Measurements from ENCODE around the gene EMC1. TPM values are rescaled to one million over a fixed set of nuclear protein-coding genes. Genes with fewer than 3 reads are reported as not detected.

The EMC1 gene
- total RNA-seq, 2 experiments from 2014 or later: 41.3 to 50.1 TPM

- DNase-seq (ENCODE audit: low spot score): no peak
- intact Hi-C loops (cut with micrococcal nuclease; ENCODE audit: unreplicated experiment): no loop called here
- H3K4me1 ChIP-seq (ENCODE audit: insufficient read depth, low read length, poor library complexity, severe bottlenecking): peaks cover 3% of the 10 kb centered on the region
- H4K20me1 ChIP-seq (ENCODE audit: insufficient read depth, low read length): no peaks in the 10 kb centered on the region
- BruUV-seq (replicated peaks): no TSS peak
- TF ChIP-seq EZH2phosphoT487 (IDR thresholded peaks at IDR 0.05; ENCODE audit: borderline replicate concordance, low read depth, low read length) (no peak), CTCF (conservative IDR thresholded peaks at IDR 0.05; ENCODE audit: low read length) (no peak)
- H3K4me3 ChIP-seq (ENCODE audit: low read depth, low read length, poor library complexity, severe bottlenecking): no peak overlapping the region
- no peaks in the 10 kb centered on the region for H3K79me2 ChIP-seq (ENCODE audit: insufficient read depth, low read depth, low read length)
- ChIA-PET POLR2A (interaction anchor here (0.9 to 1.0 kb wide), 3 partner anchors 9 to 29 kb away, joined by 3 to 4 read pairs (median 3); no protein-coding TSS in a partner anchor), CTCF (ENCODE audit: unreplicated experiment) (no interaction called here)
- no peak overlapping the region for H2AFZ ChIP-seq (ENCODE audit: low read length)
- peaks cover 98% of the 10 kb centered on the region for H3K36me3 ChIP-seq (ENCODE audit: insufficient read depth, low read length)
- H3K4me2 ChIP-seq (ENCODE audit: low read length): no peak overlapping the region
- no peaks in the 10 kb centered on the region for H3K9me2 ChIP-seq (ENCODE audit: insufficient read depth, low read length)
- no peak overlapping the region for H3K27ac ChIP-seq (ENCODE audit: low read depth, low read length, poor library complexity, severe bottlenecking)
- H3K9me3 ChIP-seq (ENCODE audit: low read length): no peaks in the 10 kb centered on the region
Observed at GRCh38 chr1:19169642-19170041, 81.7 kb downstream of the EMC1 start.

DNA sequence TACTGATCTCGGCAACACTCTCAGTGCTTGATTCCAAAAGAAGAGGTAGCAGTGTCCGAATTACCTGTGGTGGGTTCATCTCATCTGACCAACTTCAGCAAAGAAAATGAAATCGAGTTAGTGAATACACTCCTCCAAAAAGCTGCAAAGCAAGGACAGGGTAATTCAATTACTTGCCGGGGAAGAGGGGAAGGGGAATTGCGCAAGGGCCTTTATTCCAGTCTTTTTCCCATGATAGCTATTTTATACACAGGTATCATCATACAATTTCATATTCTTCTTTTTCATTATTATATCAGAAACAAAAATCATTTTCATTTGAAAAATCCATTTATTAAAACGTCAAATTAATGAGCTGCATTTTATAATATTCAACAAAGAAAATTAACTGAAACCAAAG lies 84.2 kb downstream of the EMC1 start:
- CTCF ChIA-PET (ENCODE audit: unreplicated experiment): no interaction called here
- H3K27ac ChIP-seq (ENCODE audit: low read depth, low read length, poor library complexity, severe bottlenecking): no peak overlapping the region
- intact Hi-C loops (cut with micrococcal nuclease; ENCODE audit: unreplicated experiment): no loop called here
- TF ChIP-seq EZH2phosphoT487 (IDR thresholded peaks at IDR 0.05; ENCODE audit: borderline replicate concordance, low read depth, low read length) (no peak), CTCF (conservative IDR thresholded peaks at IDR 0.05; ENCODE audit: low read length) (no peak)
- no peaks in the 10 kb centered on the region for H3K79me2 ChIP-seq (ENCODE audit: insufficient read depth, low read depth, low read length)
- peaks cover 99% of the 10 kb centered on the region for H3K36me3 ChIP-seq (ENCODE audit: insufficient read depth, low read length)
- no TSS peak for BruUV-seq (replicated peaks)
- no peaks in the 10 kb centered on the region for H3K9me2 ChIP-seq (ENCODE audit: insufficient read depth, low read length)
- H3K9me3 ChIP-seq (ENCODE audit: low read length): no peaks in the 10 kb centered on the region
- POLR2A ChIA-PET: interaction anchor here (1.0 kb wide), 1 partner anchor 255 kb away, joined by 3 read pairs; no protein-coding TSS in a partner anchor
- no peak overlapping the region for H3K4me3 ChIP-seq (ENCODE audit: low read depth, low read length, poor library complexity, severe bottlenecking)
- H2AFZ ChIP-seq (ENCODE audit: low read length): no peak overlapping the region
- peaks cover 3% of the 10 kb centered on the region for H3K4me1 ChIP-seq (ENCODE audit: insufficient read depth, low read length, poor library complexity, severe bottlenecking)
- H3K4me2 ChIP-seq (ENCODE audit: low read length): no peak overlapping the region
- H4K20me1 ChIP-seq (ENCODE audit: insufficient read depth, low read length): no peaks in the 10 kb centered on the region
- DNase-seq (ENCODE audit: low spot score): no peak

DNA sequence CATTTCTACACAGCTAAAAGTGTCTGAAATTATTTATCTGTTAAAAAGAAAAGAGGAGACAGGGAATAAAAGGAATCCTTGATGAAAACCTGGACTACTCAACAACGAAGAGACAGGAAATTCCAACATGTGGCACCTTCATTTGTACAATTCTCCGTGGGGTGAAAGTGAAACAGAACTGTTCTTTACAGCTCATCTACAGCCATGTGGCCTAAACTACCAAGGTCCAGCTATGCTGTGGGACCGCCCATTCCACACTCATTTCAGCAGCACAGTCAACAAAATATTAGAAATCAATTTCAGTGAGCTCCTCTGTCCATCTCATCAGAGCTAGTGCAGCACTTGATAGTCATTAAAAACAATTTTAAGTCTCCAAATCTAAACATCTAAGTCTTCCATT lies 85.3 kb downstream of the EMC1 start:
- POLR2A ChIA-PET: interaction anchor here (0.6 to 1.8 kb wide), 4 partner anchors 17 to 162 kb away, joined by 3 to 5 read pairs (median 4); no protein-coding TSS in a partner anchor
- intact Hi-C loops (cut with micrococcal nuclease; ENCODE audit: unreplicated experiment): no loop called here

More for the DNA sequence above, 85.3 kb downstream of the EMC1 start:
- CTCF ChIA-PET (ENCODE audit: unreplicated experiment): no interaction called here
- H4K20me1 ChIP-seq (ENCODE audit: insufficient read depth, low read length): no peaks in the 10 kb centered on the region
- no peak overlapping the region for H3K4me2 ChIP-seq (ENCODE audit: low read length)
- no peak for DNase-seq (ENCODE audit: low spot score)
- no peak overlapping the region for H2AFZ ChIP-seq (ENCODE audit: low read length)
- BruUV-seq (replicated peaks): no TSS peak
- H3K36me3 ChIP-seq (ENCODE audit: insufficient read depth, low read length): peaks cover 99% of the 10 kb centered on the region
- no peak overlapping the region for H3K27ac ChIP-seq (ENCODE audit: low read depth, low read length, poor library complexity, severe bottlenecking)
- peaks cover 3% of the 10 kb centered on the region for H3K4me1 ChIP-seq (ENCODE audit: insufficient read depth, low read length, poor library complexity, severe bottlenecking)
- TF ChIP-seq EZH2phosphoT487 (IDR thresholded peaks at IDR 0.05; ENCODE audit: borderline replicate concordance, low read depth, low read length): no peak
- no peak for TF ChIP-seq CTCF (conservative IDR thresholded peaks at IDR 0.05; ENCODE audit: low read length)
- H3K9me3 ChIP-seq (ENCODE audit: low read length): no peaks in the 10 kb centered on the region
- no peaks in the 10 kb centered on the region for H3K9me2 ChIP-seq (ENCODE audit: insufficient read depth, low read length)
- no peak overlapping the region for H3K4me3 ChIP-seq (ENCODE audit: low read depth, low read length, poor library complexity, severe bottlenecking)
- no peaks in the 10 kb centered on the region for H3K79me2 ChIP-seq (ENCODE audit: insufficient read depth, low read depth, low read length)

Data from OCI-LY7 (cell line).